ENCODE results near the gene GLRX3.

GLRX3 gene

DNA sequence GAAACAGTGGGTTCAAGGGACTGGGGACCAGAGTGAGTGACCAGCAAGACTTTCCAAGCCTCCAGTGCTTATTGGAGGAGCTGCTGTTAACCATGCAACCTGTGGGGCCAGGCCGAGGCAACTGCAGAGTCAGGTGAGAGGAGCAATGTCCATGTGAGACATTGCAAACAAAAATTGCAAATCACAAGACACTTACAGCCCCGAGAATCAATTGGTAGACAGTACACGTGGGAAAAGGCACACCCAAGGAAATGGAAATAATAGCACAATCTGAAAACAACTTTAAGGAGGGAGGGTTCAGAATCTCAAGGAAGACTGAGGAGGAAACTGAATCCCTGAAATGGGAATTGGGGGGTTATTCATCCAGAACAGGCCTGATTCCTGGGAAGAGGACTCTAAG is 72.6 kb downstream of the GLRX3 start:
- DNase-seq (ENCODE audit: low read depth), result no peak

DNA sequence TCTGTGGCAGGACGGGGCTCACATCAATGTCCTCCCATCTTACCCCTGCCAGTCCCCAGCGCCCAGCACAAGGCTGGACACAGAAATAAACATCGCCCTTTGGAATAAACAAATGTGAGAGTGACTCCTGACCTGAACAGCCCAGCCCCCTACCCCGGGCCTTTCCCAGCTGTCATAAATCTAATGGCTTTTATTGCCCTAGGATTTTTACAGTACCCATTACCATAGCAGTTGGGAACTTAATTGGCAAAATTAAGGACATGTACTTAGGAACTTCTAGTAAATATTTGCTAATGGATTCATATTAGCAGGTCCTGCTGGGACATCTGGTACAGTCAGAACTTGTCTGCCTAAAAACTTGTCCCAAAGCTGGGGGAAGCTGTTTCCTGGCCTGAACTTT is 76.6 kb downstream of the GLRX3 start:
- no peak for DNase-seq (ENCODE audit: low read depth)

DNA sequence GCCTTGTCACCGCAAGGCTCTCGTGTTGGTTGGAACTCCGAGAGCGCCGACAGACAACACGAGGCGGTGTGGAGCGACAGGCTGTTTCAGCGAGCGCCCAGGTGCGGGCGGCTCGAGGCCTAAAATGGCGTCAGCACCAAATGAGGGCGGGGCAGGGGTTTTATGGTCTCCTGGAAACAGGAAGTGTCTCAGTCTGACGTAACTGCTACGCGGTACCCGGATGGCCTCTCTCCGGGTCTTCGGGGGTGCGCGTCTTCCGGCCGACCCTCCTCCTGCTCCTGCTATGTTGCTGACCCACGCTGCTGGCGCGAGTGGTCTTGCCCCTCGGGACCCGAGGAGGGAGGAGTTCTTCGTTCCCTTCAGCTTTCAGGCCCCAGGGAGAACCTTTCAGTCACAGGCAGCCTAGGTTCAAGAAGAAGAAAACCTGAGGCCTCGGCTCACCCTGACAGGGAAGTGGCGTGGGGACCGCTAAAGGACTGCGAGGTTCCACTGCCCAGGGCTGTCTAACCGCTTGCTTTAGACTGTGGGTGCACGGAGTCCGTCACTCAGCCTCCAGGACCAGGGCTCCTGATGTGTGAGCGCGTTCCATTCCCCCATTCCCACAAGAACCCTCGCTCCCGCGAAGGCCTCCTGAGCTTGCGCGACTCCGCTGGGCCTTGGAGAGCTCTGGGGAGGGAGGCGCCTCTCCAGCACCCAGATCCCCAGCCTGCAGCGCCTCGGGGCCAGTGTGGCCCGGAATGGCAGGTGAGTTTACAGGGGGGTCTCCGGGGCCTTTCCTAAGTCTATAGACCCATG is 77.3 kb downstream of the GLRX3 start:
- no peak for DNase-seq (ENCODE audit: low read depth)

DNA sequence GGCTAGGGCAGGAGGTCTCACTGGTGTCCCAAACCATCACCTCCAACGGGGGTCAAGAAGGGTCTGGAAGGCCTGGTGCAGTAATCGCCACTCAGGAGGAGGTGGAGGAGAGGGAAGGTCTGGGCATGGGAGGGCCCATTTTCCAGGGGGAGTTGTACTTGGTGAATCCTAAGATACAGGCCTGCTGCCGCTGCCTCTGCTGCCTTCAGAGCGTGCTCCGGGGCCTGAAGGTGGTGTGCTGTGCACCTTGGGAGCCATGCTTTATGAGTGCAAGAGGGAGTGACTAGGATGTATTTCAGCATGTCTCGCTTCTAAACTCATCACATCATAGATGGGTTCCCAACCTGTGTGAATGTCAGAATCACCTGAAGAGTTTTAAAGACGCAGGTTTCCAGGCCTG is 78.2 kb downstream of the GLRX3 start:
- no peak for DNase-seq (ENCODE audit: low read depth)

DNA sequence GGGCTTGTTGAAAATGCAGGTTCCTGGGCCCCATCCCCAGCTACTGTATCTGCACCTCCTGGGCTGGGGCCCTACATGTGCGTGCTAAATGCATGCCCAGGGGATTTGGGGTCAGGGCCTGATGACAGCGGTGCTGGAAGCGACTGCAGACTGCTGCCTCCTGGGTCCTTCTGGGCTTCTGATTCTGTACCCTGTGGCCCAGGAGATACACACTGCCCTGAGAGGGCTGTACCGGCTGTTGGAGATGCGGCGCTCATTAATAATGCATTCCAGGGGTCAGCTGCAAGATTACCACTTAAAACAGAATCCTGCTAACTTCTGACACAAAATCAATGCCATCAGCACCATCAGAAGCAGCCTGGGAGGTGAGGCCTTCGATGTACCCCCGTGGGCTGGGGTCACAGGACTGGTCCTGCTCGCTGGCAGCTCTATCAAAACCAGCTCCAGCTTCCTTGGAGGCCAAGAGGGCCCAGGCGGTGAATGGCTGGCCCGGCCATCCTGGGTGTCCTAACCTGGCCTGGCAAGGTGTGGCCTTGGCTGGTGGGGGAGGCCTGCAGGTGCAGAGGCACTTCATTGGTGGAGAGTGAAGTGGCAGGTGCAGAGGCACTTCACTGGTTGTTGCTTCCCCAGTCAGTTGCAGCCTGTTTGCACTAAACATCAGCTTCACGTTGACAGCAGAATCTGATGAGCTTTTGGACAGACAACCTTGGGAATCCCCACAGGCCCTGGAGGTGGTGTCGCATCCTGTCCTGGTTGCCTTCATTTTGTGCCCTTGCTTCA is 79.2 kb downstream of the GLRX3 start:
- no peak for DNase-seq (ENCODE audit: low read depth)

DNA sequence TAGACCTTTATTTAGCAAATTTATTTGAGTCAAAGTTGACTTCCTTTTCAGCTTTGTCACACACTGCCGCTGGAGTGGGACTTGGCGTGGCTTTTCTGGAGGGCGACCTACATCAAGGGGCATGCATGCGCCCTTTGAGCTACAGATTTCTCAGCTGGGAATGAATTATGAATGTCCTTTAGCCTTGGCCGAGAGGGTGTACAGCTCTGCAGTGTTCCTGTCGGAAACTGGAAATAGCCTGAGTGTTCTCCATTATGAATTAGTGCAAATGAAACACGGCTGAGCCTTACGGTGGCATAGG is 79.7 kb downstream of the GLRX3 start:
- DNase-seq (ENCODE audit: low read depth), result no peak

DNA sequence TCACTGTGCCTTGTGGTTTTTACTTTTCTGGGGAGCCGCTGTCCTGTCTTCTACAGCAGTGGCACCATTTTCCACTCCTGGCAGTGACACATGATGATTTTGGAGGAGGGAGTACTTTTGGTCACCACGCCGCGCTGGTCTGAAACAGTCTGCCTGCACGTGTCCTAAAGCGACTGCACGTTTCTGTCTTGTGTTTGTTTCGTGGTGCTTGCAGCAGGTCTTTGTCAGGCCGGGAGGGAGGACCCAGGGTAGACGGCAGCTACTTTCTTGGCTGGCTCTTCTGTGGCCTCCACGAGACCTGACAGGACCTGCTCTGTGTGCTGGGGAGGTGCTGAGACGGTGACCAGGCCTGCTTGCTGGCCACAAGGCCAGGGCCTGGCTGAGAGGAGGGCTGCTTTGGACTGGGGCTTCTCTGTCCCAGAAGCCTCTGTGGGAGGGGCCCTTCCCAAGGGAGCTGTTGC is 82.0 kb downstream of the GLRX3 start:
- no peak for DNase-seq (ENCODE audit: low read depth)

DNA sequence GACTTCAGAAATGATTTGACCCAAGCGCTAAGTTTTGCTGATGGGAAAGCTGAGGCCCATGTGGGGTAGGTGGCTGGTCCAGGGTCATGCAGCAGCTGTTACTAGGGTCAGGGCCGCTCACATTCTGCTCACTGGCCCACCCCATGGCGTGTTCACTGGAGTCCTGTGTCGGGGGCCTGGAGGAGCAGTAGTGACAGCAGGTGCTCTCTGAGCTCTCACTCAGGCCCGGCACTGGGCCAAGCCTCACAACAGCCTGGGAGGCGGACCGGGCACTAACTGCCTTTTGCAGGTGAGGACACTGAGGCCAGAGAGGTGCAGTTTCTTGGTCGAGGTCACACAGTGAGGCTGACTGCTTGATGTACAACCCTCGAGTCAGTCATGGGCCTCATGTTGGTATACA is 82.7 kb downstream of the GLRX3 start:
- DNase-seq (ENCODE audit: low read depth), result no peak

DNA sequence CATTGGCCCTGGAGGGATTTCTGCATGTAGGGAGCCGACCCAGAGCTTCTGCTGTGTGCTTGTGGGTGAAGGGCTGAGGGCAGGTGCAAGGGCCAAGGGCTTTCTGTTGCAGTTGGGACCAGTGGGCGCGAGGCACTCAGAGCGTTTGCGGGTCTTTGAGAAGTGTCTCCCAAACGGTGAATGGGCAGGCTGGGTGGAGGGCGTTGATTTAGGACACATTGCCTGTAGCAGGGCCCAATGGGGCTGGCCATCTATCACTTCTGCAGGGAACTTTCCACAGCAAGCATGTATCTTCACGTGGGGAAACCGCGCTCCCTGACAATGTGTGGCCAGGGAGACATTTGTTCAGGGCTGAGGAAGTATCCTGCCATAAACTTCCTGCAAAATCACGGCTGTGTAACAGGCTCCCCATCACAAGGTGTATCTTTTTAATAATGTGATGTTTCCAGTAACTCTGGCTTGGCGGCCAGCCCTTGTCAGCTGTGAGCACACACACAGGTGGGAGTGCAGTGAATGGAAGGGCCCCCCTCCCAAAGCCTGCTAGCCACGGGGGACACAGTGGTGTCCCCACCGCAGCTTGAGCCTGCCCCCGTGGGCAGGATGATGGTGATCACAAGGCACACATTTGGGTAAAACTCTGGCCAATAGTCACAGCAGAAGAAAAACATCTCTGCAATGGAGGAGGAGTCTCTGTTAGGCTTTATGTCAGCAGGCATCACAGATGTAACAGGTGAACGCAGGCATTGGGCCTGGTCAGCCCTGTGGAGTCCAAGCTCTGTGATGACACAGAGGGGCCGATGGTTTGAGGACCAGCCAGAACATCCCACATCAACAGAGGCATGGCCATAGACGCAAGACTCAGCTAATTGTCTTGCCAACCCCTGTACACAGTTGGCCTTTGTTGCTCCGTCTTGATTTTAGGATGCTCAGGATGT is 84.3 kb downstream of the GLRX3 start:
- no peak for DNase-seq (ENCODE audit: low read depth)

DNA sequence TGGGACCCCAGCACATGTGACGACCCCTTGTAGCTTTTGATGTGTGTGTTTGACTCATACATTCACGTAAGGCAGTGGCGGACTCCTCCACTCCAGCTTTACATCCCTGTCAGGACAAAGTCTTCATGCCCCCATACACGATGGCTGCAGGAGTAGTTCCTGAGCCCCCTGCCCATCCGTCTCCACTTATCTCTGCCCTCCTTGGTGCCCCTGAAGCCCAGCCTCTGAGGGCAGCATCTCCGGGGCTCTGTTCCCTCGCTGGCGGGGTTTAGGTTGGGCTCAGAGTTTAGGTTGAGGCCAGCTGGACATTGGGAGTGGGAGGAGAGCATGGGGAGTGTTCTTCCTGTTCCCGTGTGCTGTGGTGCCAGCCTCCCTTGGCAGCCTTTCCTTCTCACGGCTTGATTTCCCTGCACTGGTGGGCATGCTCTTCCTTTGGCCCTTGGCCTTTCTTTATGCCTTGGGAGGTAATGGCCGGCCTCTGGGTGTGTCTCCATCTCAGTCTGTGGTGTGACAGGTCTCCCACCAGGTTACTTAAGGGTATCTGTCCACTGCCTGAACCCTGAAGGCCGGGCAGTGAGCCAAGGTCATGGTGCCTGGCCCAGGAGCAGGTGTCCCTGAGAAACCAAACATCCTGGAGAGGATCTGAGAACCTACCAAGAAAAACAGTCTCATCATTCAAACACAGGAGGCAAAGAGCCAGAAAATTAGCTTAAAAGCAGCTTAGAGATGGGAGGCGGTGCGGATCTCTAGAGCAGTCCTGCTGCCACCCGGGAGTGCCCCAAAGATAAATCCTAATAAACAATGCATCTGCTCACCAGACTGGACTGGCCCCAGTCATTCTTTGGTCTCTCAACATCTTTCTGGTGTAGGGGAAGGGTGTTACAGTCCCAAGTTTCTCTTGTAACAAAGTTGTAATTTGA is 85.5 kb downstream of the GLRX3 start:
- no peak for DNase-seq (ENCODE audit: low read depth)

DNA sequence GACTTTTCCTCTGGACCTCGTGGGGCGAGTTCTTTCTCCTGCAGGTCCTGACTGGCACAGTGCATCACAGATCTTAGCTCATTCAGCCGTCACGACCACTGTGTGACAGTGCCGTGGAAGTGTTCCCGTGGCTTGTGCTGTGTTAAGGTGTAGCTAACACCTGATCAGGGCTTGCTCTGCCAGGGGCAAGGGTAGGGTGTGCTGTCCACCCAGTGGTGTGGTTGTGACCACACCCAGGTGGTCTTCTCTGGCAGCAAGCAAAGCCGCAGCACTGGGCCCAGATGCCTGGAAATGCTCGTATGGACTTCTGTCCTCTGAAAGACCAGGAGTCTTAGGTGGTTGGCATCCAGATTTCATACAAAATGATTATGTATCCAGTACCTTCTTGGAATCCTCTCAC is 86.2 kb downstream of the GLRX3 start:
- no peak for DNase-seq (ENCODE audit: low read depth)

DNA sequence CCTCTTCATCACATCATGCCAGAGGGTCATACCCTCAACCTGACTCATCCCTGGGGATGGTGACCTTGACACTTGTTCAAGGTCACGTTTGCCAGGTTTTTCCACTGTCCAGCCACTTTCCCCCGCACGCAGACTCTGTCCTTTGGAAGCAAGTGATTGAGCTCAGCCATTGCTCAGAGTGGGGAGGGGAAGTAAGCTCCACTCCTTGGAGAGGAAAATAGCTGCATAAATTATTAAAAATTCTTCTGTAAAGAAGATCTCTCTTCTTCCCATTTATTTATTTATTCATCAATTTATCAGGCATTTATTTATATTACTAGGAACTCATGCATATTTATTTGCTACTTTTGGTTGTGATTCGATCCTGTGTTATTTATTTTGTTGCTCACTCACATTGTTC is 88.0 kb downstream of the GLRX3 start:
- DNase-seq (ENCODE audit: low read depth), result no peak

DNA sequence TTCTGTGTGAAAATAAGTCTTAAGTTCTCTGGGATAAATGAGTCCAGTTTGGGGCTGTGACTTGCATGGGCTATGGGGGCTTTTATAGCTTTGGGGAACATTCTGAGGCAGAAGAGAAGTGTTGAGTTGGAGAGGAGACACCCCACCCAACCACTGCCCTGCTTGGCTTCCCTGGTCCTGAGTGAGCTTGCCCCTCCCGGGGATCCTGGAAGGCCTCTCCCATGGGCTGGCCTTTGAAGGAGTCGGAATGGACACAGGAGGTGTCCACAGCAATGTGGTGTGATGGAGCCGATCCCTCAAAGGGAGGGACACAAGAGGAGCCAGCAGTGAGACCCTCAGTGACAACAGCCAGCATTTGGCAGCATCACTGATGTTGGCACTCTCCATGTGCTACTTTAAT is 89.8 kb downstream of the GLRX3 start:
- no peak for DNase-seq (ENCODE audit: low read depth)

DNA sequence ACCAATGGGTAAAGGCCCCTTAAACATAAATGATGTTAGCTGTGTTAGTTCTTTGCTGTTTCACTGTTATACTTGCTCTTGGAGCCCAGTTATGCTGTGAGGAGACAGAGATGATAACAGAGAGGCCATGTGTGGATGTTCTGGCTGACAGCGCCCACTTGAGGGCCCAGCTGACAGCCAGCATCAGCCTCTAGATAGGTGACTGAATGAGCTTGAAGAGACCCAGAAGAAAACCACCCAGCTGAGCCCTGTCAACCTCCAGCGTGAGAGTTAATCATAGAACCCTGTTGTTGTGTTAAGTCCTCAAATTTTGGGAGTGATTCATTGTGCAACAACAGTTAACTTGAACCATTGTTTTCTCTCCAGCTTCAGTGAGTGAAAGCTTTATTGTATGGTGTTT is 91.7 kb downstream of the GLRX3 start:
- DNase-seq (ENCODE audit: low read depth), result no peak
